GM18511 (cell line): Measurements from ENCODE around the gene PCDHGA6.
A peak's percentile ranks its signal among the peaks of the same experiment; 100 is the strongest.
"Not testable (repeated sequence)": the region's sequence is repeated elsewhere in the genome, so short reads cannot be mapped to it uniquely, and the experiment has no call there.

Experiments used
- ATAC-seq: cut with Tn5 transposase; IDR thresholded peaks from one replicate; pipeline ENCODE4 v1.9.1; 2021; ENCODE audit warnings: mild to moderate bottlenecking, moderate library complexity; ENCODE audit not compliant: unreplicated experiment

PCDHGA6 gene

GRCh38 chr5:141392429-141393198 is 18.9 kb downstream of the PCDHGA6 start, which contains the start of gene PCDHGA8:
PCDHGA8 (plus strand) TSS chr5:141392633; CDS start chr5:141392814, 181 bp downstream.
- no peak for ATAC-seq

- no peak for ATAC-seq
Observed at GRCh38 chr5:141393267-141393666, 19.6 kb downstream of the PCDHGA6 start.

GRCh38 chr5:141394401-141395187 is 20.9 kb downstream of the PCDHGA6 start:
- not testable (repeated sequence) for ATAC-seq

GRCh38 chr5:141397756-141398551 is 24.3 kb downstream of the PCDHGA6 start, which contains the start of gene PCDHGB5:
PCDHGB5 (plus strand) TSS chr5:141397947; CDS start chr5:141398128, 181 bp downstream.
- not testable (repeated sequence) for ATAC-seq

GRCh38 chr5:141398608-141399007 is 24.9 kb downstream of the PCDHGA6 start:
- no peak for ATAC-seq

- ATAC-seq = no peak
Observed at GRCh38 chr5:141399555-141400258, 26.0 kb downstream of the PCDHGA6 start.

- ATAC-seq = no peak
Observed at GRCh38 chr5:141402553-141403243, 29.0 kb downstream of the PCDHGA6 start, which contains the start of gene PCDHGA9. PCDHGA9 (plus strand) TSS chr5:141402778; CDS start chr5:141402953, 175 bp downstream.

GRCh38 chr5:141403387-141403786 is 29.7 kb downstream of the PCDHGA6 start:
- ATAC-seq = no peak

GRCh38 chr5:141407790-141408505 is 34.3 kb downstream of the PCDHGA6 start, which contains the start of gene PCDHGB6:
PCDHGB6 (plus strand) TSS chr5:141408021; CDS start chr5:141408203, 182 bp downstream.
- ATAC-seq = peak; percentile 86

GRCh38 chr5:141409598-141410306 is 36.1 kb downstream of the PCDHGA6 start:
- no peak for ATAC-seq

- ATAC-seq = no peak
Observed at GRCh38 chr5:141411575-141411974, 37.9 kb downstream of the PCDHGA6 start.

- peak; percentile 87 for ATAC-seq
Observed at GRCh38 chr5:141412854-141413539, 39.3 kb downstream of the PCDHGA6 start, which contains the start of gene PCDHGA10. PCDHGA10 (plus strand) TSS chr5:141412987; CDS start chr5:141413176, 189 bp downstream.

- peak; percentile 39 for ATAC-seq
Observed at GRCh38 chr5:141413540-141414069, 39.9 kb downstream of the PCDHGA6 start.

- not testable (repeated sequence) for ATAC-seq
Observed at GRCh38 chr5:141414548-141415274, 41.0 kb downstream of the PCDHGA6 start.

GRCh38 chr5:141415275-141415618 is 41.6 kb downstream of the PCDHGA6 start:
- not testable (repeated sequence) for ATAC-seq

GRCh38 chr5:141417494-141418172 is 43.9 kb downstream of the PCDHGA6 start, which contains the start of gene PCDHGB7:
PCDHGB7 (plus strand) TSS chr5:141417677; CDS start chr5:141417860, 183 bp downstream.
- peak; percentile 57 for ATAC-seq
